Forelimb muscle (tissue), 1 donor: Measurements from ENCODE around the gene OR4B1. TPM values are rescaled to one million over a fixed set of nuclear protein-coding genes. Genes with fewer than 3 reads are reported as not detected.

Experiments used
- DNase-seq: peaks from one replicate; pipeline ENCODE4 v3.0.0-alpha.2; 2013; ENCODE audit warnings: low read depth
- polyA plus RNA-seq: library from polyadenylated mRNA; unstranded; fragments of 120-200 nt; gene quantifications from one replicate; pipeline ENCODE4 v1.2.1, GENCODE V29; 2013; ENCODE audit not compliant: insufficient read length

The OR4B1 gene
- polyA plus RNA-seq, 1 donor = not detected

DNA sequence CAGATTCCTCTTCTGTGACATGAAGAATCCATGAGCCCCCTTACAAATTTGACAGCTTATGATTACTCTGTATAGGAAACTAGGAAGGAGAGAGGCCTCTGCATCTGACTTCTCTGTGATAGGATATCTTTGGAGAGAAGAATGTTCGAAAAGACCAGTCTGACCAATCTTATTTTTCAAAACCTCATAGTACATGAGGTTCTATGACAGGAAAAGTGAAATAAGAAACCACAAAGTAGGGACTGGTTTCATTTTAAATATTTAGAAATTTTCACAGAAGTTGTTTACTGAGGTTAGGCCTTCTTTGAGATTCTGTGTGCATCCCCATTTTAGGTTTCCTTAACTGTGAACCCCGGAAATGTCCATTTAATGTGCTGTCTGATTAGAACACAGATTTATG, 45.0 kb downstream of the OR4B1 start:
- DNase-seq = no peak

DNA sequence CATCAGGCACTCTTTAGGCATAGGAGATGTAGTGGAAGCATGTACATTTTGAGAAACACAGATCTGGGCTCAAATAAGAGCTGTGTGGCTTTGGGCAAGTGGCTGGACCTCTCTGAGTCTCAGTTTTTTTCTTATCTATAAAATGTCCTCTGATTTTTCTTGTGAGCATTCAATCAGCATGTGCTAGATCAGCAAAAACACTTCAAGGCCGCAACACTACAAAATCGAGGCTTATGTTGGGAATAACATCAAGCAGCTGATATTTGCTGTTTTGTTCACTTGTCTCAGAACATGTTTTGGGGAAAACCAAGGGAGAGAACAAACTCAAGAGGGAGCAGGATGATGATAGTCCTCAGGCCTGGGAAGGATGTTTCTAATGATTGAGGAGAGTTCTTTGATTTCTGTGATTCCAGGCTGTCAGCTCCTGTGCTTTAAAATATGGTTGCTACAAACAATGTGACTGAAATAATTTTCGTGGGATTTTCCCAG, 46.9 kb downstream of the OR4B1 start, which contains the start of gene OR4X1:
Gene OR4X1 (plus strand): TSS at position 439 of the 489 bp plus-strand sequence. CDS start 0 bp downstream, at position 439.
- no peak for DNase-seq

Other genes starting within 250 kb of the OR4B1 start
- gene PTPRJ, start 236.3 kb upstream of the OR4B1 start, polyA plus RNA-seq = 2.3 TPM
- gene OR4X2, start 28.3 kb downstream of the OR4B1 start, polyA plus RNA-seq = not detected
- not detected for gene OR4X1, start 47.1 kb downstream of the OR4B1 start, polyA plus RNA-seq
- not detected for gene OR4S1, start 89.4 kb downstream of the OR4B1 start, polyA plus RNA-seq
- not detected for gene OR4C3, start 108.1 kb downstream of the OR4B1 start, polyA plus RNA-seq
- gene OR4C5, start 149.7 kb downstream of the OR4B1 start, polyA plus RNA-seq = not detected